Panc1 (cell line): ENCODE results near the gene TTLL7. TPM values are rescaled to one million over a fixed set of nuclear protein-coding genes. Genes with fewer than 3 reads are reported as not detected.
A peak's percentile ranks its signal among the peaks of the same experiment; 100 is the strongest.

Experiments
- ATAC-seq: fragments of 200-7000 bp; cut with Tn5 transposase; 2 replicates; pipeline ENCODE4 v1.9.1; 2020; ENCODE audit warnings: mild to moderate bottlenecking, moderate library complexity
- BruUV-seq: library from RNA; stranded (reverse); fragments of 400-500 nt; replicated peaks from 2 replicates; lab custom pipeline; 2021; lab: Mats Ljungman, UMichigan
- CTCF ChIA-PET: fragments of 300-600 bp; sonication (Branson Sonifier 250); formaldehyde crosslinking; loops from one replicate; lab custom pipeline; 2022; ENCODE audit warnings: antibody characterized with exemption; lab: Charles Lee
- POLR2A ChIA-PET: fragments of 300-600 bp; sonication (Branson Sonifier 250); formaldehyde crosslinking; loops from one replicate; lab custom pipeline; 2022; ENCODE audit warnings: antibody characterized with exemption; lab: Charles Lee
- DNase-seq: peaks from one replicate; pipeline ENCODE4 v3.0.0-alpha.2; 2010; ENCODE audit warnings: low read depth, low spot score
- H3K27ac ChIP-seq: 2 replicates; pipeline ENCODE4 v1.5.1; 2011; ENCODE audit warnings: mild to moderate bottlenecking, low read length, inconsistent platforms
- H3K27me3 ChIP-seq: fragments of 200-500 bp; sonication (Bioruptor generic); 2 replicates; pipeline ENCODE4 v1.6.0; 2014; ENCODE audit warnings: low read length, inconsistent platforms; ENCODE audit not compliant: control insufficient read depth, insufficient read depth
- H3K36me3 ChIP-seq: fragments of 200-500 bp; sonication (Bioruptor generic); 2 replicates; pipeline ENCODE4 v1.5.1; 2014; ENCODE audit warnings: inconsistent platforms, mild to moderate bottlenecking, low read length, moderate library complexity; ENCODE audit not compliant: control insufficient read depth, insufficient read depth
- H3K4me1 ChIP-seq: 2 replicates; pipeline ENCODE4 v1.5.1; 2011; ENCODE audit warnings: inconsistent platforms, mild to moderate bottlenecking, low read length, moderate library complexity; ENCODE audit not compliant: control insufficient read depth, insufficient read depth
- H3K4me3 ChIP-seq, 2 experiments: 2 replicates each; pipeline ENCODE4 v1.5.1; 2011 to 2012; ENCODE audit warnings: low read depth in 2 of 2, low read length in 2 of 2, mild to moderate bottlenecking in 2 of 2, inconsistent platforms in 1 of 2, moderate library complexity in 1 of 2
- H3K9me3 ChIP-seq: fragments of 200-500 bp; sonication (Bioruptor generic); 2 replicates; pipeline ENCODE4 v1.5.1; 2014; ENCODE audit warnings: low read depth, mild to moderate bottlenecking, inconsistent platforms, low read length, moderate library complexity; ENCODE audit not compliant: control insufficient read depth, insufficient read depth
- CTCF ChIP-seq: fragments of 450-650 bp; IDR thresholded peaks from 2 replicates; pipeline ENCODE4 v1.5.1; 2017; ENCODE audit warnings: mild to moderate bottlenecking
- POLR2AphosphoS5 ChIP-seq: IDR thresholded peaks from 2 replicates; pipeline ENCODE4 v1.6.1; 2012; ENCODE audit warnings: mild to moderate bottlenecking, low read depth, low read length, moderate library complexity
- REST ChIP-seq, 2 experiments: IDR thresholded peaks; 2 replicates each; pipeline ENCODE4 v1.6.1; 2011 to 2012; ENCODE audit warnings: low read depth in 2 of 2, control low read depth in 1 of 2, low read length in 1 of 2, mild to moderate bottlenecking in 1 of 2, moderate library complexity in 1 of 2; ENCODE audit not compliant: insufficient read depth in 1 of 2
- SIN3A ChIP-seq: IDR thresholded peaks from 2 replicates; pipeline ENCODE4 v1.6.1; 2012; ENCODE audit warnings: low read depth, mild to moderate bottlenecking, low read length, moderate library complexity, borderline replicate concordance; ENCODE audit not compliant: insufficient read depth
- TCF7L2 ChIP-seq: IDR thresholded peaks from 2 replicates; pipeline ENCODE4 v1.6.1; 2011; ENCODE audit warnings: mild to moderate bottlenecking, low read depth, low read length, inconsistent platforms
- in situ Hi-C: cut with HindIII; loops from 2 replicates; pipeline ENCODE4 v1.10.0; 2016; ENCODE audit warnings: low sequenced_read_pairs, low pct_unique_long_range_greater_than_20kb
- intact Hi-C: fragments of 100-400 bp; cut with micrococcal nuclease; formaldehyde crosslinking; loops from one replicate; pipeline ENCODE4 v1.10.0; 2022; ENCODE audit not compliant: unreplicated experiment
- total RNA-seq: library from RNA; stranded (reverse); gene quantifications from one replicate; pipeline ENCODE4 v1.2.1, GENCODE V29; 2021; ENCODE audit not compliant: unreplicated experiment

The TTLL7 gene
- total RNA-seq, 1 experiment from 2014 or later = 31.4 TPM

GRCh38 chr1:83932693-83933092 lies 66.2 kb downstream of the TTLL7 start:
- BruUV-seq = no TSS peak
- no peak overlapping the region for H3K27ac ChIP-seq
- H3K4me3 ChIP-seq = no peak overlapping the region
- no peak for DNase-seq
- H3K36me3 ChIP-seq = no peaks in the 10 kb centered on the region
- in situ Hi-C loops = no loop called here
- intact Hi-C loops = loop anchor here (5.0 to 10.0 kb wide), 3 partner anchors 500 to 842 kb away; no protein-coding TSS in a partner anchor
- no peaks in the 10 kb centered on the region for H3K4me1 ChIP-seq
- ChIA-PET POLR2A (no interaction called here), CTCF (interaction anchor here (2.0 kb wide), 1 partner anchor 190 kb away, joined by 5 read pairs; no protein-coding TSS in a partner anchor)
- 0 out of 2 replicates have a peak, but pooled peaks have one; percentile 20 for ATAC-seq
- H3K9me3 ChIP-seq = no peaks in the 10 kb centered on the region
- no peaks in the 10 kb centered on the region for H3K27me3 ChIP-seq
- TF ChIP-seq POLR2AphosphoS5 (no peak), REST (IDR thresholded peaks at IDR 0.05; ENCODE audit: insufficient read depth in 1 of 2, low read depth in 2 of 2, low read length in 1 of 2) (no peak), SIN3A (no peak), CTCF (no peak), TCF7L2 (no peak)

GRCh38 chr1:83932281-83932680 lies 66.7 kb downstream of the TTLL7 start:
- intact Hi-C loops (loop anchor here (5.0 to 10.0 kb wide), 3 partner anchors 500 to 843 kb away; no protein-coding TSS in a partner anchor), in situ Hi-C loops (no loop called here)
- Histone ChIP-seq H3K27me3 (no peaks in the 10 kb centered on the region), H3K4me3 (no peak overlapping the region), H3K4me1 (no peaks in the 10 kb centered on the region), H3K9me3 (no peaks in the 10 kb centered on the region), H3K27ac (no peak overlapping the region), H3K36me3 (no peaks in the 10 kb centered on the region)
- no peak for ATAC-seq
- ChIA-PET CTCF (interaction anchor here (2.0 kb wide), 1 partner anchor 190 kb away, joined by 5 read pairs; no protein-coding TSS in a partner anchor), POLR2A (no interaction called here)
- no peak for DNase-seq
- TF ChIP-seq POLR2AphosphoS5 = no peak
- TF ChIP-seq SIN3A = no peak
- TF ChIP-seq CTCF = no peak
- no peak for TF ChIP-seq REST (IDR thresholded peaks at IDR 0.05; ENCODE audit: insufficient read depth in 1 of 2, low read depth in 2 of 2, low read length in 1 of 2)
- no peak for TF ChIP-seq TCF7L2
- BruUV-seq = no TSS peak
